A673 (cell line): ENCODE measurements around the gene B3GLCT. TPM values are rescaled to one million over a fixed set of nuclear protein-coding genes. Genes with fewer than 3 reads are reported as not detected.
"Not testable (repeated sequence)": the region's sequence is repeated elsewhere in the genome, so short reads cannot be mapped to it uniquely, and the experiment has no call there.

Experiments
- BruUV-seq: library from RNA; stranded (reverse); fragments of 400-500 nt; replicated peaks from 2 replicates; lab custom pipeline; 2021; lab: Mats Ljungman, UMichigan
- CTCF ChIA-PET: fragments of 300-600 bp; sonication (Branson Sonifier 250); formaldehyde crosslinking; loops from one replicate; lab custom pipeline; 2022; ENCODE audit warnings: antibody characterized with exemption; lab: Charles Lee
- POLR2A ChIA-PET: fragments of 300-600 bp; sonication (Branson Sonifier 250); formaldehyde crosslinking; loops from one replicate; lab custom pipeline; 2022; ENCODE audit warnings: antibody characterized with exemption; ENCODE audit not compliant: low non-redundant PET; lab: Charles Lee
- DNase-seq: peaks from one replicate; pipeline ENCODE4 v3.0.0-alpha.2; 2015; ENCODE audit warnings: low spot score
- H3K27ac ChIP-seq: fragments of 200-600 bp; sonication (generic); 2 replicates; pipeline ENCODE4 v1.5.1; 2016; ENCODE audit warnings: mixed run types, low read depth, mild to moderate bottlenecking, mixed read lengths, antibody characterized with exemption, low read length; ENCODE audit not compliant: poor library complexity, severe bottlenecking
- H3K27me3 ChIP-seq: fragments of 200-600 bp; sonication (generic); replicated peaks from 2 replicates; pipeline ENCODE4 v1.6.1; 2017; ENCODE audit warnings: mixed run types, low read depth, mild to moderate bottlenecking, mixed read lengths, antibody characterized with exemption, low read length; ENCODE audit not compliant: insufficient read depth, poor library complexity
- H3K36me3 ChIP-seq: fragments of 200-600 bp; sonication (generic); 2 replicates; pipeline ENCODE4 v1.6.1; 2016; ENCODE audit warnings: mixed run types, mild to moderate bottlenecking, mixed read lengths, antibody characterized with exemption, low read length; ENCODE audit not compliant: insufficient read depth, poor library complexity, severe bottlenecking
- H3K4me1 ChIP-seq: fragments of 200-600 bp; sonication (generic); 2 replicates; pipeline ENCODE4 v1.6.1; 2017; ENCODE audit warnings: mixed run types, mild to moderate bottlenecking, mixed read lengths, antibody characterized with exemption, low read length; ENCODE audit not compliant: insufficient read depth, poor library complexity, severe bottlenecking
- H3K4me3 ChIP-seq: fragments of 200-600 bp; sonication (generic); 2 replicates; pipeline ENCODE4 v1.5.1; 2016; ENCODE audit warnings: low read depth, mixed run types, mild to moderate bottlenecking, mixed read lengths, low read length; ENCODE audit not compliant: poor library complexity, severe bottlenecking
- H3K9me3 ChIP-seq: fragments of 200-600 bp; sonication (generic); 2 replicates; pipeline ENCODE4 v1.6.1; 2016; ENCODE audit warnings: mixed run types, low read depth, mild to moderate bottlenecking, mixed read lengths, antibody characterized with exemption, low read length; ENCODE audit not compliant: poor library complexity, severe bottlenecking
- CTCF ChIP-seq: fragments of 300-800, 200-600 bp; sonication (generic); conservative IDR thresholded peaks from 2 replicates; pipeline ENCODE4 v1.5.1; 2017; ENCODE audit warnings: low read depth, mild to moderate bottlenecking, antibody characterized with exemption, low read length, moderate library complexity, mixed read lengths
- EZH2 ChIP-seq: fragments of 200-600 bp; sonication (generic); IDR thresholded peaks from 2 replicates; pipeline ENCODE4 v1.6.1; 2017; ENCODE audit warnings: borderline replicate concordance, low read depth, mild to moderate bottlenecking, mixed read lengths, antibody characterized with exemption, low read length; ENCODE audit not compliant: poor library complexity, severe bottlenecking
- intact Hi-C: fragments of 100-400 bp; cut with micrococcal nuclease; formaldehyde crosslinking; loops from one replicate; pipeline ENCODE4 v1.10.0; 2022; ENCODE audit not compliant: unreplicated experiment
- total RNA-seq: library from RNA; stranded (reverse); gene quantifications from 2 replicates; pipeline ENCODE4 v1.2.3, GENCODE V29; 2021

Gene B3GLCT
- total RNA-seq, 1 experiment from 2014 or later = 8.5 TPM

- Histone ChIP-seq H3K9me3 (no peaks in the 10 kb centered on the region), H3K27me3 (no peaks in the 10 kb centered on the region), H3K4me3 (peak overlapping the region; percentile 20), H3K4me1 (peaks cover 39% of the 10 kb centered on the region), H3K27ac (peak overlapping the region; percentile 62), H3K36me3 (no peaks in the 10 kb centered on the region)
- peak; percentile 46 for DNase-seq
- CTCF ChIA-PET = no interaction called here
- POLR2A ChIA-PET = no interaction called here
- BruUV-seq = no TSS peak
- no peak for TF ChIP-seq EZH2
- no peak for TF ChIP-seq CTCF
- intact Hi-C loops = no loop called here
These were observed 10.1 kb downstream of the B3GLCT start for GRCh38 chr13:31209841-31210210.

- no peaks in the 10 kb centered on the region for H3K27me3 ChIP-seq
- H3K4me1 ChIP-seq = peaks cover 19% of the 10 kb centered on the region
- H3K4me3 ChIP-seq = no peak overlapping the region
- no peaks in the 10 kb centered on the region for H3K36me3 ChIP-seq
- CTCF ChIA-PET = interaction anchor here (0.6 kb wide), 1 partner anchor 8 kb away, joined by 5 read pairs; no protein-coding TSS in a partner anchor
- POLR2A ChIA-PET = no interaction called here
- no peak for TF ChIP-seq CTCF
- no peak for TF ChIP-seq EZH2
- no TSS peak for BruUV-seq
- no peaks in the 10 kb centered on the region for H3K9me3 ChIP-seq
- no peak overlapping the region for H3K27ac ChIP-seq
- intact Hi-C loops = no loop called here
- no peak for DNase-seq
These were observed 14.0 kb downstream of the B3GLCT start for GRCh38 chr13:31213651-31214289.

DNA sequence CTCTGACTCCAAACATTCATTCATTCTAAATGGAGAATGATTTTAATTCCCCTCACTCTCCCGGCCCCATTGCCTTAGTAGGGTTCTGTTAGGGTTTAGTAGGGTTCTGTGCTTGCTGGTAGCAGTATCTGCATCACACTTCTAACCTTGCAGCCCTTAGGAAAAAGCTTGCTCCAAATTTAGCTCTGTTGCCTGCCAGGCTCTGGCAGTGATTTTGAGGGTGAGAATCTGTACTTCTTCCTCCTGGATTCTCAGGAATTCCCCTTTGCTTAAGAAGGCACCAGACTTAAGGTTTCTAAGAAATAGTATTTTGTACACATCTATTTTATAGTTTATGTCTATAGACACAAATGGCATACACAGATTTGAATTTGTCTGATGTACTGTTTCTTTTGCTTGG lies 14.7 kb downstream of the B3GLCT start:
- no peak for TF ChIP-seq EZH2
- no peak for TF ChIP-seq CTCF
- Histone ChIP-seq H3K4me1 (peaks cover 13% of the 10 kb centered on the region), H3K27ac (no peak overlapping the region), H3K9me3 (no peaks in the 10 kb centered on the region), H3K4me3 (no peak overlapping the region), H3K27me3 (no peaks in the 10 kb centered on the region), H3K36me3 (no peaks in the 10 kb centered on the region)
- no peak for DNase-seq
- BruUV-seq = no TSS peak
- CTCF ChIA-PET = no interaction called here
- intact Hi-C loops = no loop called here
- POLR2A ChIA-PET = no interaction called here

GRCh38 chr13:31216916-31217315 lies 17.1 kb downstream of the B3GLCT start:
- H3K4me3 ChIP-seq, H3K36me3 ChIP-seq, POLR2A ChIA-PET, intact Hi-C loops, H3K27me3 ChIP-seq, H3K4me1 ChIP-seq, H3K27ac ChIP-seq, H3K9me3 ChIP-seq, CTCF ChIA-PET, DNase-seq, BruUV-seq: not testable (repeated sequence)
